VCaP (cell line): Measurements from ENCODE around the gene CYP4B1.

ENCODE experiments used
- H3K27ac ChIP-seq: fragments of 450-650 bp; 2 replicates; pipeline ENCODE4 v1.5.1; 2017
- CTCF ChIP-seq: fragments of 450-650 bp; conservative IDR thresholded peaks from 2 replicates; pipeline ENCODE4 v1.5.1; 2017; ENCODE audit warnings: mild to moderate bottlenecking, moderate library complexity

CYP4B1 gene

GRCh38 chr1:46800742-46801141 lies 1.9 kb downstream of the CYP4B1 start:
- H3K27ac ChIP-seq, result no peak overlapping the region
- no peak for TF ChIP-seq CTCF

DNA sequence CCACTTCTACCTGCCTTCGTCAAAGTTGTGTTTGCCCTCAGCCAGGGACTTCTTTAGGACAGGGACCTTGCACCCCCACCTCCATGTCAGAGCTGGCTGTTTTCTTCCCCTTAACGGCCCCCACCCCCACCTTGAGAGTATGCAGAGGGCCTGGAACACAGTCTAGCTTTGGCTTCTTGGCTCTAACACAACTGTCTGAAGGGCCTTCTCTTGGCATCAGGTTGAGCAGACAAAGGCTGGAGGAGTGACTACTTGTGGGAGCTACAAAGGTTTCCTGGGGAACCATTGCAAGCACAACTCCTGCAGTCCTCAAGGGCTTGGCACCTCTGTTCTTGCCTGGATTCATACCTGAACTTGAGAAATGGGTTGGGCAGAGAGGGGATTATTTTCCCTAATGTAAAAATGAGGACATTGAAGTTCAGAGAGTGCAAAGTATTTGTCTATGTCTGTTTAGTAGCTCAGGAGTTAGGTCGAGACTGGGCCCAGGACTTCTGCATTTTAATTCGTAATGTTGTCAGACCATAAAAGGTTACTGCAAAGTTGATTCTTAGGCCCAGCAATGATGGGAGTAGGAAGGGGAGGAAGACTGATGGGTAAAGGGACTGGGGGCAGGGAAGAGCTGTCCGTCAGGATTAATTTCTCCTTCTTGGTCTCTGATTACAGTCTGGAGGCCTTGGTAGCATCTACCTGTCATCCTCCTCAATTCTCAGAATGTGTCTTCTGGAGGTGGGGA lies 2.6 kb downstream of the CYP4B1 start:
- TF ChIP-seq CTCF, result no peak
- no peak overlapping the region for H3K27ac ChIP-seq

DNA sequence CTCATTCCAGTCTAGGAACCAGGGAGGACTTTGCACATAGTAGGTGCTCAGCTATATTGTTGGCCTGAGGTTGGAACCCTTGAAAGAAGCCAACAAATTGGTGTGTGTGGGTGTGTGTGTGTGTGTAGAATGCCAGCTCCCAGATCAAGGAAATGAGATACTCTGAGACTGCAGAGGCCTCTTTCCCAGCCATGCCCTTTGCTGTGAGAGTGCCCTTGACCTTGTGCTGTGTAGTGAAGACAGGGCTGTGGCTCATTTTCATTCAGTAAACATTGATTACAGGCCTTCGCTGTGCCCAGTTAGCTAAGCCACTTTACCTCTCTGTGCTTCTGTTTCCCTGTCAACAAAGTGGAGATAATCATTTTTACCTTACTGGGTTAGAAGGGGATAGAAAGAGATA lies 3.2 kb downstream of the CYP4B1 start:
- no peak for TF ChIP-seq CTCF

GRCh38 chr1:46802901-46803574 lies 4.2 kb downstream of the CYP4B1 start:
- H3K27ac ChIP-seq, result no peak overlapping the region

More for the DNA sequence above, 3.2 kb downstream of the CYP4B1 start:
- H3K27ac ChIP-seq, result no peak overlapping the region

GRCh38 chr1:46804027-46804889 lies 5.4 kb downstream of the CYP4B1 start:
- TF ChIP-seq CTCF, result no peak
- H3K27ac ChIP-seq, result no peak overlapping the region

More at GRCh38 chr1:46802901-46803574, 4.2 kb downstream of the CYP4B1 start:
- TF ChIP-seq CTCF, result no peak

DNA sequence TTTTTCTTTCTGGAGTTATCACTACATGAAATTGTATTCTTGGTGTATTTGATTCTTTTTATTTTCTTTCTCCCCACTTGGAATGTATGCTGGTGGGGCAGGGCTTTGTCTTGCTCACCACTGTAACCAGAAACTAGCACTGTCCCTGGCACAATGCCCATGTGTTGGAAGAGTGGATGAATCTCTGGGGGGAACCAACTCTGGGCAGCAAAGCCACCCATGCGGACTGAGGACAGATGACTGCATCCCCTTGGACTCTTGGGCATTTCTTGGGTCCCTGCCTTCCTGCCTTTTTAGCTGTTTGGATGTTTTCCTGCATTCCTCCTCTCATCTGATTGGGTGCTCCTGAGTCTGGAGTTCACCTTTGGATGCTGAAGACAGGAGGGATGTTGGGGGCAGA lies 6.1 kb downstream of the CYP4B1 start:
- no peak overlapping the region for H3K27ac ChIP-seq
- no peak for TF ChIP-seq CTCF

- no peak for TF ChIP-seq CTCF
- H3K27ac ChIP-seq, result no peak overlapping the region
Measured at GRCh38 chr1:46805755-46806154, 6.9 kb downstream of the CYP4B1 start.
